CD4-positive, alpha-beta T cell treated with Interleukin-10 for 1 hour (primary cell): Measurements from ENCODE around the gene RITA1.

Experiments
- DNase-seq: peaks from one replicate; pipeline ENCODE4 v3.0.0-alpha.2; 2020

Gene RITA1

GRCh38 chr12:113232089-113232839 is 46.7 kb downstream of the RITA1 start:
- DNase-seq: no peak

GRCh38 chr12:113232840-113233585 is 47.5 kb downstream of the RITA1 start:
- DNase-seq: peak; percentile 71

GRCh38 chr12:113233967-113234366 is 48.4 kb downstream of the RITA1 start:
- no peak for DNase-seq

GRCh38 chr12:113234483-113234882 is 49.0 kb downstream of the RITA1 start:
- no peak for DNase-seq

GRCh38 chr12:113235976-113236375 is 50.5 kb downstream of the RITA1 start:
- DNase-seq: no peak

GRCh38 chr12:113236539-113237399 is 51.2 kb downstream of the RITA1 start:
- no peak for DNase-seq

GRCh38 chr12:113237748-113238147 is 52.2 kb downstream of the RITA1 start:
- no peak for DNase-seq

- no peak for DNase-seq
Measured at GRCh38 chr12:113238309-113238708, 52.8 kb downstream of the RITA1 start.

GRCh38 chr12:113239288-113239771 is 53.8 kb downstream of the RITA1 start:
- no peak for DNase-seq

GRCh38 chr12:113239811-113240331 is 54.4 kb downstream of the RITA1 start:
- DNase-seq: no peak

- no peak for DNase-seq
Measured at GRCh38 chr12:113240395-113240794, 54.9 kb downstream of the RITA1 start.

- DNase-seq: no peak
Measured at GRCh38 chr12:113241191-113242025, 55.9 kb downstream of the RITA1 start.
